ENCODE measurements around the gene DYNC1I1.

Gene DYNC1I1

GRCh38 chr7:96074871-96075270 is 302.5 kb downstream of the DYNC1I1 start:
- TF ChIP-seq POLR2A (IDR thresholded peaks at IDR 0.05; ENCODE audit: low read depth, low read length), result no peak
- FAIRE-seq, result no peak
- no peak for DNase-seq (ENCODE audit: insufficient read length, low spot score)

DNA sequence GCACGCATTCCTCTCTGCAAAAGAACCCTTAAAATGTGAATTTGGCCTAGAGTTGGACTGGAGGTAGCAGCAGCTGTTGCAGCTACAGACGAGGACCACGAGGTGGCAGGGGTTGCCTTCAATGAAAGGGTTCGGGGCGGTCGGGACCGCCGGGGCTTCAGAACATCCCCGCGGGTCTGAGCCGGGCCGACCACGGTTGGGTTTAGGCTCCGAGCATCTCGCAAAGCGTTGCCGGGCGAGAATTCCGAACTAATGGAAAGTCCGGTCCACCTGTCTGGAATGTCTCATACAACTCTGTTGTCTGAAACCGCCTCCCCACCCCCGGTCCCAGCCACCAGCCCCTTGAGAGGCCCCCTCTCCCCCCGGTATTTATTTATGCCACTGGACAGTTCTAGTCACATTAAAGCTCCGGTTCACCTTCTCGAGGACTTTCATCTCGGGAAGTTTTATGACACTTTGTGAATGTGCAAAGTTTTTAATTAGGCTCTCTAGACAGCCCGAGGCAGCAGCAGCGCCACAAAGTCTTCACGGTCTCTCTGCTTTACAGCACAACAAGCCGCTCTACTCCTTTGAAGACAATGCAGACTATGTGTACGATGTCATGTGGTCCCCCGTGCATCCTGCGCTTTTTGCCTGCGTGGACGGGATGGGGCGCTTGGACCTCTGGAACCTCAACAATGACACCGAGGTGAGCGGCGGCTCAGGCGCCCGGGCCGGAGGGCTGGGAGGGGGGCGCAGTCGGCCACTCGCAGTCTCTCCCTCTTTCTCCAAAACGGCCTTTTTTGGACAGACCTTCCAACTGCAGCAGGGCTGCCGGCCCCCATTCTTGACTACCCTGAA is 303.4 kb downstream of the DYNC1I1 start:
- TF ChIP-seq POLR2A (IDR thresholded peaks at IDR 0.05; ENCODE audit: low read depth, low read length), result no peak
- DNase-seq (ENCODE audit: insufficient read length, low spot score) (peak; percentile 45), FAIRE-seq (peak; percentile 76)

DNA sequence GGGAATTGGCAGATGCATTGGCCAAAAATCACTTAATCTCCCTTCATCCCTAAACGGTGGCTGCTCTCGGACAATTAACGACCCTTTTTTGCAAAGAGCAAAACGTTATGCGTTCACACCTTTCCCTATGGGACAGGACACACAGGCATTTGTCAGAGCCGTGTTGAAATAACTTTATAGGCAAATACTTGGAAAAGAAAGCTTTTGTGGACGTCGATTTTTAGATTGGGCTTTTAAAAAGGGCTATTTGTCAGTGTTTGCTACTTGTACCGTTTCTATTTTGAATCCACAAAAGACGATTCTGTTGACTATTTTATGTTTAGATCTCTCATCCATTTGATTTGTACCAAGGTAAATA is 304.0 kb downstream of the DYNC1I1 start:
- no peak for FAIRE-seq
- TF ChIP-seq POLR2A (IDR thresholded peaks at IDR 0.05; ENCODE audit: low read depth, low read length), result no peak
- DNase-seq (ENCODE audit: insufficient read length, low spot score), result no peak

DNA sequence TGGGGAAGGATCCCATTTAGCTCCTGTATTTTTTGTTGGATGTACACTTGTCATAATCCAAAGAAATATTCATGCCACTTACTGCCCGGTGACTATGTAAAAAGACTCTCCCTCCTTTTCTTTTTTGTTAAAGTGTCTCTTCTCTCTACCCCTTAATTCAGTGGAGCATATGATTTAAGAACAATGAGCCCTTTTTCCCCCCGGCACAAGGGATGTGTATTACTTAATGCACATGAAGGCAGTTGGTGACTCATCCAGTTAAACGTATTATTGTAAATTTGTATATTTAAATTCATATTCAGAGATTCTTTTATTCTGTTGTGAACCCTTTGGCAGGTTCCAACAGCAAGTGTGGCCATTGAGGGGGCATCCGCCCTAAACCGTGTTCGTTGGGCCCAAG is 307.7 kb downstream of the DYNC1I1 start:
- DNase-seq (ENCODE audit: insufficient read length, low spot score) (no peak), FAIRE-seq (no peak)
- no peak for TF ChIP-seq POLR2A (IDR thresholded peaks at IDR 0.05; ENCODE audit: low read depth, low read length)

DNA sequence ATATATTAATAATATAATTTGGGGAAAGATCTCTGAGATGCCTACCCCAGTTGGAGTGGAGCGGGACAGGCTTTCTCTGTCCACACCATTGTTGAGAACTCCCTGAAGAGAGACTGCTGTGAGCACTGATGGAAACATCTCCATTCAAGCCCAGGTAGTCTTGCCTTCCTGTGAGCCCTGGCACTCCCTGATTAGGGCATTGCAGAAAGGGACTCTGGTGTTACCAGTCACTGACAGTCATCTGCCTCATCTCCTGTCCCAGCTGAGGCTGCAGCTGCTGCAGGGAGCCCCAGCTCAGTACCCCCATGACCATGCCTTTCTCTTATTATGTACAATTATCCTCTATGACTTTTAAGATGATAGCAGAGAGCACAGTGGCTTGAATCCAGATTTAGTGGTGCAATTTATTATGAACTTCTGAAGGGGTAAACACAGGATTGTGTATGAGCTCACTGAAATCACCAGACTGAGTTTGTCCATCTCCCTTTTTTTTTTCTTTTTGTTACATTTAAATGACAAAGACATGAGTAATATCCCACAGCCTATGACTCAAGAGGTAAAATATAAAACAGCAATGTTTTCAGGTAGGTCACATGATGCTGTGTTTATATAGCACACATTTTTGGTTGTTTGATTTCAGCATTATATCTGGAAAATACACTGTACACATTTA is 312.7 kb downstream of the DYNC1I1 start:
- FAIRE-seq (peak; percentile 90), DNase-seq (ENCODE audit: insufficient read length, low spot score) (peak; percentile 26)
- no peak for TF ChIP-seq POLR2A (IDR thresholded peaks at IDR 0.05; ENCODE audit: low read depth, low read length)

DNA sequence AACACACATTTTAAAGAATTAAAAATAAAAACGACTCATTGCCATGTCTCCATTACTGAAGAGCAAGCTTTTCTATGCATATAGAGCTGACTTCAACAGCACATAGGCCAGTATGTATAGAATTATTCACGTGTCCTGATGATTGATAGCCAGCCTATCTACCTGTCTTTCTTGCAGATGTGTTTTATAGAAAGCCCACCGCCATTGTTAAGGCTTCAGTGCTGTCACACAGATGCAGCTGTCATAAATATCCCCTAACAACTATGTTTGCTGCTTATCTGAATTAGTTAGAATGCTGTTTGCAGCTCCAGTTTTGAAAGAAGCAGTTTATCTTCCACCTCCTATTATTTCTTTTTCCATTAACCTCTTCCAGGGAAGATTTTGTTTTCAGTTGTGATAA is 313.6 kb downstream of the DYNC1I1 start:
- peak; percentile 23 for FAIRE-seq
- no peak for DNase-seq (ENCODE audit: insufficient read length, low spot score)
- no peak for TF ChIP-seq POLR2A (IDR thresholded peaks at IDR 0.05; ENCODE audit: low read depth, low read length)

DNA sequence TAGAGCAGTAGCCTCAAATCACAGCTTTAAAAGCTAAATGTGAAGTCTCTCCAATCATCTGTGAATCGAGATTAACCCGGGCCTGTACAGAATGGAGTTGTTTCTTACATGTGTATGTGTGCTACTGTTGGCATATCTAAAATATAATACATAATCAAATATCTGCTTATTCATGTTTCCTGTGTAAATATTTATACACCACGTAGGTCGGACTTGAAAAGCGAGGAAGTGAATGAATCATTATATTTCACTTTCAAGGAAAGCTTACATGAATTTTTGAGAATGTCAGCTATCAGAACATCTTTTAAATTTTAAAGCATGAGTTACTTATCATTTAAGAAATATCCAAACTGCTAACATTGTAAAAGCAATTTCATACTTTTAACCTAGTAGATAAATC is 316.2 kb downstream of the DYNC1I1 start:
- FAIRE-seq, result peak; percentile 64
- no peak for TF ChIP-seq POLR2A (IDR thresholded peaks at IDR 0.05; ENCODE audit: low read depth, low read length)
- DNase-seq (ENCODE audit: insufficient read length, low spot score), result no peak

GRCh38 chr7:96089511-96089910 is 317.2 kb downstream of the DYNC1I1 start:
- TF ChIP-seq POLR2A (IDR thresholded peaks at IDR 0.05; ENCODE audit: low read depth, low read length), result no peak
- DNase-seq (ENCODE audit: insufficient read length, low spot score), result no peak
- FAIRE-seq, result no peak

DNA sequence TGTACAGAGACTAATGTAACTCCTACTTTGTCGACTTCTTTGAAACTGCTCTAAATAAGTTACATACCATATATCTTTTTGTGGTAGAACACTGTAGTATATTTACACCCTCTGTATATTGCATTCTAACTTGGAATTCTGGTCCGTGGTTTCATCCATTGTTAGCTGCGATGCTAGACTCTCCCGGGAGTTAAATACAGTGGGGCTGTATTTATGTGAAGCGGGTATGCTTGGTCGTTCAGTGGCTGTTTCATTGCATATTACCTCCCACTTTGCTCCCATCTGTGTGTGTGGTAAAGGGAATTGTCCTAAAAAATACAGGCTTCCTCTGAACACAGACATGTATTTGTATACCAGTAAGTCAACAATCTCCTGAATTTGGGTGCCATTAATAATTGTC is 318.4 kb downstream of the DYNC1I1 start:
- TF ChIP-seq POLR2A (IDR thresholded peaks at IDR 0.05; ENCODE audit: low read depth, low read length), result no peak
- FAIRE-seq, result no peak
- DNase-seq (ENCODE audit: insufficient read length, low spot score), result no peak

- DNase-seq (ENCODE audit: insufficient read length, low spot score) (peak; percentile 23), FAIRE-seq (peak; percentile 96)
Measured at GRCh38 chr7:96093435-96093834, 321.1 kb downstream of the DYNC1I1 start.

DNA sequence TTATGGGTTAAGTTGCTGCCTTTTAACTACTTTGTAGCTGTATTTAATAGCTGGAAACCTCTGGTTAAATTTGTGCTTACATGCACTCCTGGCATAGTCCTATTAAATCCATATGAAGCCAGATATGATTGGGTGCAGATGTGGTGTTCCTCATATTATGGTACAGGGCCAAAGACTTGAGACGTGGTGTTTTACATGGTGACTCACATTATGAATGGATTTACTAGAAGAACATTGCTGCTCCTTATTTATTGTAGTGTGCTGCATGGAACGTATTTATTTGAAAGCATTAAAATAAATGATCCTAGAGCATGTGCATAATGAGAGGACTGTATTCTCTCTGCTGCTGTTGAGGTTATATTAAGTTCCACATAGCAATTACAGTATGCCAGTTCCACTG is 325.5 kb downstream of the DYNC1I1 start:
- DNase-seq (ENCODE audit: insufficient read length, low spot score) (no peak), FAIRE-seq (no peak)
- TF ChIP-seq POLR2A (IDR thresholded peaks at IDR 0.05; ENCODE audit: low read depth, low read length), result no peak

More at GRCh38 chr7:96093435-96093834, 321.1 kb downstream of the DYNC1I1 start:
- no peak for TF ChIP-seq POLR2A (IDR thresholded peaks at IDR 0.05; ENCODE audit: low read depth, low read length)

DNA sequence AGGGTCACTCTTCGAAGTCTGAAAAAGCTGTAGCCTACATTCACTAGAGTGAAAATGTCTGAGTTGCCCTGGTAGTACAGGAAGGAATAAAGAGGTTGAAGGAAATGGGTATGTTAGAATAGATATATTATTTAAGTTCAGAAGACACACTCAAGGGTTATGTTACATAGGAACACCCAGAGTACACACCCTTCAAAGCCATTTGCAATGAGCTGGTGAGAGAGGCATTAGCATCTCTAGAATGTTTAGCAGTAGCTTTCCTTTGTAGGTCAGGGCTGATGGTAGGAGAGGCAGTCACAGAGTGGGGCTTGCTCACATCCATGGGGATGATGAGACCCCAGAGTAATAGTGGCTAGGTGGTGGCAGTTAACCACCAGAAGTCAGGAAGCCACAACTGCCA is 328.4 kb downstream of the DYNC1I1 start:
- no peak for TF ChIP-seq POLR2A (IDR thresholded peaks at IDR 0.05; ENCODE audit: low read depth, low read length)
- DNase-seq (ENCODE audit: insufficient read length, low spot score) (no peak), FAIRE-seq (no peak)

- FAIRE-seq, result no peak
- TF ChIP-seq POLR2A (IDR thresholded peaks at IDR 0.05; ENCODE audit: low read depth, low read length), result no peak
- no peak for DNase-seq (ENCODE audit: insufficient read length, low spot score)
Measured at GRCh38 chr7:96102096-96102811, 329.9 kb downstream of the DYNC1I1 start.

DNA sequence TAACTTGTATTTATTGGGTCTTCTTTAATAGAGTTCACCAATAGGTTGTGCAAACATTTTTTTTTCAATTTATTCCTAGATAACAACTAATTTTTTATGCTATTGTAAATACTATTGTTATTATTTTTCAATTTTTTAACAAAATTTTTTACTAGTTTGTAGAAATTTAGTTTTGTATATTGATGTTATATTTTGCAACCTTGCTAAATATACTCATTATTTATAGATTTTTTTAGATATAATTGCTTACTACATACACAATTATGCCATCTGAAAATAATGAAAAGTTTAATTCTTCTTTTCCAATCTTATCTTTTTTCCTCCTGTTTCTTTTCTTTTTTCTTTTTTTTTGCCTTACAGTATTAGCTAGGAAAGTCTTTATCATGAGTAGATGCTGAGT is 332.6 kb downstream of the DYNC1I1 start:
- DNase-seq (ENCODE audit: insufficient read length, low spot score) (no peak), FAIRE-seq (no peak)
- TF ChIP-seq POLR2A (IDR thresholded peaks at IDR 0.05; ENCODE audit: low read depth, low read length), result no peak
